HepG2 (cell line): ENCODE data around the gene COA1. TPM values are rescaled to one million over a fixed set of nuclear protein-coding genes. Genes with fewer than 3 reads are reported as not detected.

Source experiments
- CAMTA2 ChIP-seq: sonication (generic); formaldehyde crosslinking; IDR thresholded peaks from 2 replicates; pipeline ENCODE4 v1.4.0; 2020; ENCODE audit warnings: mild to moderate bottlenecking, missing genetic modification reagents, borderline replicate concordance
- CC2D1A ChIP-seq: sonication (generic); formaldehyde crosslinking; IDR thresholded peaks from 2 replicates; pipeline ENCODE4 v1.8.1; 2023; ENCODE audit warnings: mild to moderate bottlenecking, missing genetic modification reagents
- CENPT ChIP-seq: sonication (generic); formaldehyde crosslinking; IDR thresholded peaks from 2 replicates; pipeline ENCODE4 v1.8.0; 2022; ENCODE audit warnings: low read depth, mild to moderate bottlenecking, moderate library complexity, missing genetic modification reagents
- ELF4 ChIP-seq: sonication (generic); formaldehyde crosslinking; IDR thresholded peaks from 2 replicates; pipeline ENCODE4 v1.5.0; 2020; ENCODE audit warnings: missing genetic modification reagents, mild to moderate bottlenecking, moderate library complexity, borderline replicate concordance
- HNRNPH1 ChIP-seq: fragments of 200-400 bp; formaldehyde crosslinking; optimal IDR thresholded peaks from 2 replicates; pipeline ENCODE3; 2017; ENCODE audit warnings: mild to moderate bottlenecking, low read depth, low read length
- KAT7 ChIP-seq: IDR thresholded peaks from 2 replicates; pipeline ENCODE4 v1.6.1; 2018; ENCODE audit warnings: borderline replicate concordance, missing compliant biosample characterization
- MAFF ChIP-seq: IDR thresholded peaks from 2 replicates; pipeline ENCODE4 v1.6.1; 2011; ENCODE audit warnings: low read depth, low read length, improper control_type of control experiment
- MIER3 ChIP-seq: IDR thresholded peaks from 2 replicates; pipeline ENCODE4 v1.6.1; 2016; ENCODE audit warnings: missing compliant biosample characterization, borderline replicate concordance
- NCOA2 ChIP-seq: sonication (generic); formaldehyde crosslinking; IDR thresholded peaks from 2 replicates; pipeline ENCODE4 v1.8.0; 2022; ENCODE audit warnings: inconsistent platforms
- NPAS2 ChIP-seq: sonication (generic); formaldehyde crosslinking; IDR thresholded peaks from 2 replicates; pipeline ENCODE4 v1.8.0; 2022; ENCODE audit warnings: mild to moderate bottlenecking, missing genetic modification reagents, borderline replicate concordance
- RARA ChIP-seq: IDR thresholded peaks from 2 replicates; pipeline ENCODE4 v1.6.1; 2016; ENCODE audit warnings: missing genetic modification reagents, missing compliant biosample characterization
- SP4 ChIP-seq: sonication (generic); formaldehyde crosslinking; IDR thresholded peaks from 2 replicates; pipeline ENCODE4 v1.8.1; 2023; ENCODE audit warnings: mild to moderate bottlenecking, missing genetic modification reagents
- TEF ChIP-seq: sonication (generic); formaldehyde crosslinking; IDR thresholded peaks from 2 replicates; pipeline ENCODE4 v1.5.0; 2020; ENCODE audit warnings: missing genetic modification reagents
- ZBTB10 ChIP-seq: sonication (generic); formaldehyde crosslinking; IDR thresholded peaks from 2 replicates; pipeline ENCODE4 v1.4.0; 2020; ENCODE audit warnings: missing genetic modification reagents, borderline replicate concordance
- ZBTB43 ChIP-seq: sonication (generic); formaldehyde crosslinking; conservative IDR thresholded peaks from 2 replicates; pipeline ENCODE4 v1.4.0; 2020; ENCODE audit warnings: missing genetic modification reagents
- ZFX ChIP-seq: sonication (generic); formaldehyde crosslinking; IDR thresholded peaks from 2 replicates; pipeline ENCODE4 v1.4.0; 2020; ENCODE audit warnings: mild to moderate bottlenecking, low read depth, missing genetic modification reagents, moderate library complexity
- ZNF430 ChIP-seq: sonication (generic); formaldehyde crosslinking; IDR thresholded peaks from 2 replicates; pipeline ENCODE4 v1.9.0; 2021; ENCODE audit warnings: mild to moderate bottlenecking, missing genetic modification reagents
- ZNF614 ChIP-seq: IDR thresholded peaks from 2 replicates; pipeline ENCODE4 v1.6.1; 2018; ENCODE audit warnings: missing biosample characterization, missing genetic modification reagents, inconsistent platforms, borderline replicate concordance
- ZNF619 ChIP-seq: sonication (generic); formaldehyde crosslinking; IDR thresholded peaks from 2 replicates; pipeline ENCODE4 v1.4.0; 2020; ENCODE audit warnings: mild to moderate bottlenecking, missing genetic modification reagents
- ZNF644 ChIP-seq: IDR thresholded peaks from 2 replicates; pipeline ENCODE4 v1.6.1; 2016; ENCODE audit warnings: low read depth
- ZNF724P ChIP-seq: sonication (generic); formaldehyde crosslinking; IDR thresholded peaks from 2 replicates; pipeline ENCODE4 v1.8.0; 2022; ENCODE audit warnings: missing genetic modification reagents, borderline replicate concordance
- ZSCAN29 ChIP-seq: sonication (generic); formaldehyde crosslinking; conservative IDR thresholded peaks from 2 replicates; pipeline ENCODE4 v1.4.0; 2020; ENCODE audit warnings: mild to moderate bottlenecking, missing genetic modification reagents
- polyA plus RNA-seq, 8 experiments: library from polyadenylated mRNA; depleted of rRNA in 3 of 8; stranded (reverse) in 7 of 8; unstranded in 1 of 8; fragments of >200 nt; fragmentation: Illumina TruSeq in 4 of 8; extraction: Trizol in 4 of 8; gene quantifications; 2 replicates each; pipeline versions ENCODE4 v1.2.1 to v1.2.3, GENCODE V29; 2011 to 2016; ENCODE audit warnings: low read depth in 4 of 8, missing spikeins in 1 of 8, mixed read lengths in 1 of 8; ENCODE audit not compliant: insufficient read depth in 1 of 8
- total RNA-seq, 5 experiments: library from RNA; depleted of rRNA; stranded (reverse); fragments of >200 nt; fragmentation: Illumina TruSeq; extraction: Trizol; gene quantifications; 2 replicates each; pipeline ENCODE4 v1.2.3, GENCODE V29; 2016; ENCODE audit warnings: low read depth in 1 of 5
- TF ChIP-seq, protein P1 (sequence below): sonication (generic); formaldehyde crosslinking; IDR thresholded peaks from 2 replicates; pipeline ENCODE4 v1.8.1; 2022; ENCODE audit warnings: low read depth, mild to moderate bottlenecking, missing genetic modification reagents

COA1 gene
- total and polyA plus RNA-seq, 2 of the 13 experiments (the other 11 are each of a cell fraction or from before 2014, with no cell fraction given): 33.2 to 65.7 TPM

DNA sequence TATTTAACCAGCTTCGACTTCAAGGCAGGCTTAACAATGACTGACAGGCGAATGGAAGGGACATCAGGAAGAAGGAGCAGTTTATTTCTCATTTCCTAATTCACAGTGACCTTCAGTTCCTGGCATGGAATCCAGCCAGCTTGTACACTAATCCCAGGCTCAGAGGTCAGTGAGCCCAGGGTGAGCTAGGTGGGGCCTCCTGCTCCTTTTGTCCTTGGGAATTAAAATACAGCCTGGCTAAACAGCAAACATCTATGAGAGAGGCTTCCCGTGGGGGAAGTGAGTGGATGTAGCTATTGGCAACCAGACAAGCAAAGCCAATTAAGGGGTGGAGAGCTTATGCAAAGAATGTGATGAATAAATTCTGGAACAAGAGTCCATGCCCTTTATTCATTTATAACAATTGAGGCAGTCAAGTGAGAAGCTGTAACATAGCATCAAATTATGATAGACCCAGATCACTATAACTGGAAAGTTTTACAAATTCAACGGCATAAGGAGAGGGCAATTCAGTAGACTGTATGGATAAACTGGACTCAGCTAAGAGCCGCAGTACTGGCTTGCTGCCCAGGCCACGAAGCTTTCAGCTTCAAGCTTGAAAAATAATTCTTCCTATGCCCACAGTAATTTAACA, 89.3 kb downstream of the COA1 start (continued):
- TF ChIP-seq ZBTB10 (CRISPR knock-in tag) (no peak), ZNF430 (CRISPR knock-in tag) (peak; percentile 69; the same call in 1 of the 2 replicates), MAFF (peak; percentile 0; the same call in 1 of the 2 replicates), MIER3 (CRISPR knock-in tag) (peak; percentile 93), KAT7 (CRISPR knock-in tag) (no peak), SP4 (CRISPR knock-in tag) (0 out of 2 replicates have a peak, but pooled peaks have one; percentile 45), CC2D1A (no peak), HNRNPH1 (no peak), CAMTA2 (no peak), ELF4 (peak; percentile 81; the same call in 1 of the 2 replicates), TEF (CRISPR knock-in tag) (no peak), CENPT (CRISPR knock-in tag) (no peak), RARA (peak; percentile 88), ZNF619 (CRISPR knock-in tag) (0 out of 2 replicates have a peak, but pooled peaks have one; percentile 52), ZSCAN29 (CRISPR knock-in tag) (peak; percentile 59; the same call in 1 of the 2 replicates), NPAS2 (no peak), ZNF614 (CRISPR knock-in tag) (peak; percentile 85; the same call in 1 of the 2 replicates), ZBTB43 (CRISPR knock-in tag) (peak; percentile 91), ZNF724P (CRISPR knock-in tag) (no peak), ZFX (CRISPR knock-in tag) (0 out of 2 replicates have a peak, but pooled peaks have one; percentile 29), ZNF644 (CRISPR knock-in tag) (peak; percentile 52; the same call in 1 of the 2 replicates), NCOA2 (peak; percentile 92)
- TF ChIP-seq, protein P1, sequence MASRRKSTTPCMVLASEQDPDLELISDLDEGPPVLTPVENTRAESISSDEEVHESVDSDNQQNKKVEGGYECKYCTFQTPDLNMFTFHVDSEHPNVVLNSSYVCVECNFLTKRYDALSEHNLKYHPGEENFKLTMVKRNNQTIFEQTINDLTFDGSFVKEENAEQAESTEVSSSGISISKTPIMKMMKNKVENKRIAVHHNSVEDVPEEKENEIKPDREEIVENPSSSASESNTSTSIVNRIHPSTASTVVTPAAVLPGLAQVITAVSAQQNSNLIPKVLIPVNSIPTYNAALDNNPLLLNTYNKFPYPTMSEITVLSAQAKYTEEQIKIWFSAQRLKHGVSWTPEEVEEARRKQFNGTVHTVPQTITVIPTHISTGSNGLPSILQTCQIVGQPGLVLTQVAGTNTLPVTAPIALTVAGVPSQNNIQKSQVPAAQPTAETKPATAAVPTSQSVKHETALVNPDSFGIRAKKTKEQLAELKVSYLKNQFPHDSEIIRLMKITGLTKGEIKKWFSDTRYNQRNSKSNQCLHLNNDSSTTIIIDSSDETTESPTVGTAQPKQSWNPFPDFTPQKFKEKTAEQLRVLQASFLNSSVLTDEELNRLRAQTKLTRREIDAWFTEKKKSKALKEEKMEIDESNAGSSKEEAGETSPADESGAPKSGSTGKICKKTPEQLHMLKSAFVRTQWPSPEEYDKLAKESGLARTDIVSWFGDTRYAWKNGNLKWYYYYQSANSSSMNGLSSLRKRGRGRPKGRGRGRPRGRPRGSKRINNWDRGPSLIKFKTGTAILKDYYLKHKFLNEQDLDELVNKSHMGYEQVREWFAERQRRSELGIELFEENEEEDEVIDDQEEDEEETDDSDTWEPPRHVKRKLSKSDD (CRISPR knock-in tag): peak; percentile 33; the same call in 1 of the 2 replicates
